GM12878 (cell line): ENCODE results near the gene SMPD1. TPM values are rescaled to one million over a fixed set of nuclear protein-coding genes. Genes with fewer than 3 reads are reported as not detected.

Source experiments
- ATAC-seq: fragments of 200-7000 bp; cut with Tn5 transposase; 3 replicates; pipeline ENCODE4 v1.9.1; 2020; ENCODE audit warnings: mild to moderate bottlenecking, moderate library complexity
- BruUV-seq: library from RNA; stranded (reverse); fragments of 400-500 nt; replicated peaks from 2 replicates; lab custom pipeline; 2021; lab: Mats Ljungman, UMichigan
- CTCF ChIA-PET: fragments of 300-600 bp; sonication (Branson Sonifier 250); formaldehyde crosslinking; extraction: SDS; loops from one replicate; lab custom pipeline; 2021; ENCODE audit warnings: inconsistent platforms; lab: Yijun Ruan, JAX
- POLR2A ChIA-PET: fragments of 350-600 bp; formaldehyde crosslinking; extraction: SDS; loops from one replicate; lab custom pipeline; 2021; ENCODE audit warnings: inconsistent platforms; lab: Charles Lee
- RAD21 ChIA-PET: fragments of 300-600 bp; sonication (Branson Sonifier 250); formaldehyde crosslinking; loops from one replicate; lab custom pipeline; 2023; ENCODE audit warnings: antibody characterized with exemption; ENCODE audit not compliant: unreplicated experiment; lab: Charles Lee
- SMC1A ChIA-PET: fragments of 300-600 bp; sonication (Branson Sonifier 250); formaldehyde crosslinking; loops from one replicate; lab custom pipeline; 2023; ENCODE audit not compliant: unreplicated experiment, uncharacterized antibody; lab: Charles Lee
- DNase-seq: peaks from one replicate; pipeline ENCODE4 v3.0.0-alpha.2; 2011; ENCODE audit warnings: low read depth, low spot score
- FAIRE-seq: peaks from 3 replicates; lab custom pipeline; 2011; peaks lifted over from hg19 to GRCh38; lab: Jason Lieb, UNC
- H2AFZ ChIP-seq: 2 replicates; pipeline ENCODE4 v1.6.0; 2011; ENCODE audit warnings: low read depth, low read length, control low read depth; ENCODE audit not compliant: control insufficient read depth
- H3K27ac ChIP-seq: 2 replicates; pipeline ENCODE4 v1.5.1; 2011; ENCODE audit warnings: control low read depth; ENCODE audit not compliant: control insufficient read depth, insufficient read depth
- H3K27me3 ChIP-seq, 2 experiments: replicated peaks in 1 of 2; 2 replicates each; pipeline versions ENCODE4 v1.6.0 to v1.6.1; 2011; ENCODE audit warnings: low read length in 1 of 2; ENCODE audit not compliant: control insufficient read depth in 2 of 2, insufficient read depth in 2 of 2
- H3K36me3 ChIP-seq, 2 experiments: 2 replicates each; pipeline ENCODE4 v1.5.1; 2011; ENCODE audit warnings: low read length in 1 of 2; ENCODE audit not compliant: control insufficient read depth in 2 of 2, insufficient read depth in 2 of 2
- H3K4me1 ChIP-seq: 2 replicates; pipeline ENCODE4 v1.6.1; 2011; ENCODE audit warnings: mild to moderate bottlenecking, low read length, moderate library complexity, mixed read lengths; ENCODE audit not compliant: control insufficient read depth, insufficient read depth
- H3K4me2 ChIP-seq: 2 replicates; pipeline ENCODE4 v1.6.0; 2011; ENCODE audit warnings: control low read depth; ENCODE audit not compliant: control insufficient read depth, insufficient read depth
- H3K4me3 ChIP-seq: fragments of 200-600 bp; sonication (generic); 2 replicates; pipeline ENCODE4 v1.5.1; 2016
- H3K79me2 ChIP-seq: 2 replicates; pipeline ENCODE4 v1.6.0; 2011; ENCODE audit warnings: low read length; ENCODE audit not compliant: control insufficient read depth, insufficient read depth
- H3K9ac ChIP-seq: 2 replicates; pipeline ENCODE4 v1.8.0; 2011; ENCODE audit warnings: low read length, control low read depth, mixed read lengths; ENCODE audit not compliant: control insufficient read depth, insufficient read depth
- H3K9me3 ChIP-seq: replicated peaks from 3 replicates; pipeline ENCODE4 v1.5.1; 2011; ENCODE audit warnings: mild to moderate bottlenecking, low read length; ENCODE audit not compliant: control insufficient read depth, insufficient read depth
- H4K20me1 ChIP-seq: 2 replicates; pipeline ENCODE4 v1.6.0; 2011; ENCODE audit not compliant: control insufficient read depth, insufficient read depth
- CHD2 ChIP-seq: IDR thresholded peaks from 2 replicates; pipeline ENCODE4 v1.6.1; 2011; ENCODE audit warnings: low read depth, low read length, improper control_type of control experiment, borderline replicate concordance
- PBX3 ChIP-seq: IDR thresholded peaks from 2 replicates; pipeline ENCODE4 v1.6.1; 2011; ENCODE audit warnings: mild to moderate bottlenecking, low read depth, low read length, moderate library complexity; ENCODE audit not compliant: insufficient replicate concordance
- RFX5 ChIP-seq: IDR thresholded peaks from 2 replicates; pipeline ENCODE4 v1.6.1; 2011; ENCODE audit warnings: low read depth, low read length, improper control_type of control experiment
- SMAD1 ChIP-seq: fragments of 450-650 bp; IDR thresholded peaks from 2 replicates; pipeline ENCODE4 v1.6.1; 2018; ENCODE audit warnings: mild to moderate bottlenecking, low read depth; ENCODE audit not compliant: partially characterized antibody
- STAT3 ChIP-seq: IDR thresholded peaks from 2 replicates; pipeline ENCODE4 v1.6.1; 2011; ENCODE audit warnings: low read depth, low read length, improper control_type of control experiment
- TBL1XR1 ChIP-seq: IDR thresholded peaks from 2 replicates; pipeline ENCODE4 v1.6.1; 2012; ENCODE audit warnings: low read depth, low read length, improper control_type of control experiment
- WGBS: methylation state at CpG from one replicate; pipeline ENCODE4 v1.1.6; 2016; ENCODE audit warnings: low lambda C conversion rate; ENCODE audit not compliant: insufficient replicate concordance, insufficient coverage; ENCODE audit errors: missing lambda C conversion rate; 5-methylcytosine and 5-hydroxymethylcytosine counted together
- in situ Hi-C: fragments of 300-500 bp; cut with MboI; formaldehyde crosslinking; loops from 9 replicates; pipeline ENCODE4 v1.14.3; 2018; ENCODE audit warnings: mixed read lengths
- intact Hi-C: fragments of 100-400 bp; cut with micrococcal nuclease; formaldehyde crosslinking; loops from one replicate; pipeline ENCODE4 v1.14.2; 2022; ENCODE audit not compliant: unreplicated experiment
- polyA plus RNA-seq, 11 experiments: library from polyadenylated mRNA; depleted of rRNA in 4 of 11; unstranded in 6 of 11; stranded (reverse) in 5 of 11; fragments of >200 nt; fragmentation: Nextera tagmentation in 4 of 11; fragmentation: Illumina TruSeq in 1 of 11; extraction: Ambion mirVana in 4 of 11; extraction: Trizol in 1 of 11; gene quantifications; 1 replicate in 1 of 11; 2 replicates in 10 of 11; pipeline versions ENCODE4 v1.2.1 to v1.2.3, GENCODE V29; 2011 to 2016; ENCODE audit warnings: inconsistent platforms in 2 of 11, missing spikeins in 2 of 11, low read depth in 1 of 11
- total RNA-seq, 4 experiments: library from RNA; depleted of rRNA in 3 of 4; stranded (reverse); fragments of >200 nt in 3 of 4; fragmentation: Illumina TruSeq in 1 of 4; extraction: Trizol in 1 of 4; gene quantifications; 2 replicates each; pipeline versions ENCODE4 v1.2.1 to v1.2.3, GENCODE V29; 2013 to 2021

The SMPD1 gene
- total and polyA plus RNA-seq, 10 of the 15 experiments (the other 5 are each of a cell fraction or from before 2014, with no cell fraction given): 1.4 to 13.7 (median 6.2) TPM

- WGBS: 51% methylated on average over 4 of the region's 4 CpGs
- CTCF ChIA-PET: interaction anchor here (0.9 to 17.4 kb wide), 6 partner anchors 13 to 79 kb away, joined by 3 to 560 read pairs (median 16); no protein-coding TSS in a partner anchor
- RAD21 ChIA-PET: interaction anchor here (1.4 to 14.2 kb wide), 2 partner anchors 63 to 263 kb away, joined by 4 to 305 read pairs; no protein-coding TSS in a partner anchor
Observed at GRCh38 chr11:6442441-6442840, 52.2 kb downstream of the SMPD1 start.

More at GRCh38 chr11:6442441-6442840, 52.2 kb downstream of the SMPD1 start:
- Histone ChIP-seq H3K36me3 (no peaks in the 10 kb centered on the region), H4K20me1 (no peaks in the 10 kb centered on the region), H3K4me1 (peaks cover 4% of the 10 kb centered on the region; the same call in 1 of the 2 replicates), H3K79me2 (no peaks in the 10 kb centered on the region), H3K4me2 (no peak overlapping the region), H3K27ac (no peak overlapping the region), H3K27me3 (no peaks in the 10 kb centered on the region), H2AFZ (no peak overlapping the region), H3K9me3 (no peaks in the 10 kb centered on the region), H3K9ac (no peak overlapping the region), H3K4me3 (no peak overlapping the region)
- BruUV-seq: no TSS peak
- TF ChIP-seq TBL1XR1 (no peak), PBX3 (no peak), RFX5 (no peak), SMAD1 (no peak), STAT3 (no peak), CHD2 (no peak)
- no peak for DNase-seq
- SMC1A ChIA-PET: interaction anchor here (0.7 to 12.8 kb wide), 4 partner anchors 15 to 1252 kb away, joined by 3 to 293 read pairs (median 4); no protein-coding TSS in a partner anchor
- ATAC-seq: no peak
- in situ Hi-C loops (loop anchor here (5.0 kb wide), 1 partner anchor 60 kb away; no protein-coding TSS in a partner anchor), intact Hi-C loops (no loop called here)
- POLR2A ChIA-PET: interaction anchor here (1.9 kb wide), 1 partner anchor 64 kb away, joined by 7 read pairs; no protein-coding TSS in a partner anchor
- FAIRE-seq: no peak
